Breast epithelium (tissue), 4 donors: ENCODE measurements around the gene DDX39A. TPM values are rescaled to one million over a fixed set of nuclear protein-coding genes. Genes with fewer than 3 reads are reported as not detected.
"Not testable (repeated sequence)": the region's sequence is repeated elsewhere in the genome, so short reads cannot be mapped to it uniquely, and the experiment has no call there.

ENCODE experiments used
- DNase-seq, 2 donors: peaks; one replicate each; pipeline ENCODE4 v3.0.0-alpha.2; 2019; ENCODE audit warnings: low spot score in 2 of 2
- H3K27ac ChIP-seq, 2 donors: fragments of 200-600 bp; sonication (generic) in 1 of 2; one replicate each; pipeline ENCODE4 v1.5.1; 2016 to 2019; ENCODE audit warnings: mild to moderate bottlenecking in 1 of 2
- H3K27me3 ChIP-seq, 2 donors: fragments of 200-600 bp; sonication (generic) in 1 of 2; one replicate each; pipeline versions ENCODE4 v1.5.1 to v1.6.0; 2017 to 2019; ENCODE audit warnings: control low read depth in 1 of 2, mild to moderate bottlenecking in 1 of 2
- H3K36me3 ChIP-seq: fragments of 200-600 bp; one replicate; pipeline ENCODE4 v1.5.1; 2019
- H3K4me1 ChIP-seq, 2 donors: fragments of 200-600 bp; sonication (generic); one replicate each; pipeline ENCODE4 v1.5.1; 2016 to 2019; ENCODE audit warnings: control low read depth in 1 of 2
- H3K4me3 ChIP-seq, 3 donors: fragments of 200-600 bp; sonication (generic); 1 replicate in 2 of 3; 2 replicates in 1 of 3; pipeline ENCODE4 v1.5.1; 2016 to 2019; ENCODE audit warnings: mild to moderate bottlenecking in 3 of 3, moderate library complexity in 2 of 3
- H3K9me3 ChIP-seq, 2 donors: fragments of 200-600 bp; sonication (generic) in 1 of 2; one replicate each; pipeline ENCODE4 v1.5.1; 2016 to 2019; ENCODE audit warnings: control low read depth in 1 of 2
- CTCF ChIP-seq, 3 donors: fragments of 450-650 bp; IDR thresholded peaks; one replicate each; pipeline ENCODE4 v1.5.1; 2016 to 2017; ENCODE audit warnings: antibody characterized with exemption in 3 of 3, mild to moderate bottlenecking in 3 of 3, moderate library complexity in 3 of 3
- POLR2A ChIP-seq: fragments of 450-650 bp; IDR thresholded peaks from one replicate; pipeline ENCODE4 v1.6.1; 2016; ENCODE audit warnings: antibody characterized with exemption, mild to moderate bottlenecking, moderate library complexity
- POLR2AphosphoS5 ChIP-seq, 3 donors: sonication (generic); formaldehyde crosslinking; IDR thresholded peaks; one replicate each; pipeline ENCODE4 v1.6.1; 2017; ENCODE audit warnings: antibody characterized with exemption in 3 of 3
- intact Hi-C: fragments of 100-400 bp; cut with DNase I; formaldehyde crosslinking; loops from one replicate; pipeline ENCODE4 v1.15.1; 2023; ENCODE audit warnings: low total_unique reads
- total RNA-seq, 3 donors: library from RNA; depleted of rRNA; stranded (reverse); fragments of >200 nt; gene quantifications; one replicate each; pipeline ENCODE4 v1.1.0, GENCODE V29; 2016

The DDX39A gene
- total RNA-seq, 3 donors from 2014 or later, result 65.9 to 79.0 (median 75.5) TPM

- Histone ChIP-seq H3K9me3 (no peaks in the 10 kb centered on the region), H3K27me3 (no peaks in the 10 kb centered on the region), H3K4me3 (no peak overlapping the region), H3K36me3 (no peaks in the 10 kb centered on the region), H3K4me1 (no peaks in the 10 kb centered on the region), H3K27ac (no peak overlapping the region)
- TF ChIP-seq CTCF (IDR thresholded peaks at IDR 0.05), result no peak
- no peak for TF ChIP-seq POLR2AphosphoS5 (IDR thresholded peaks at IDR 0.05)
- TF ChIP-seq POLR2A, result no peak
- no peak for DNase-seq
- intact Hi-C loops, result no loop called here
Measured at GRCh38 chr19:14402332-14403144, 16.6 kb downstream of the DDX39A start.

GRCh38 chr19:14401468-14402195 lies 17.5 kb downstream of the DDX39A start:
- H3K27ac ChIP-seq, result no peak overlapping the region

GRCh38 chr19:14400951-14401431 lies 18.1 kb downstream of the DDX39A start:
- Histone ChIP-seq H3K27ac (no peak overlapping the region), H3K27me3 (no peaks in the 10 kb centered on the region), H3K9me3 (no peaks in the 10 kb centered on the region), H3K4me1 (no peaks in the 10 kb centered on the region), H3K4me3 (no peak overlapping the region), H3K36me3 (no peaks in the 10 kb centered on the region)
- intact Hi-C loops, result no loop called here
- no peak for DNase-seq
- TF ChIP-seq CTCF (IDR thresholded peaks at IDR 0.05) (no peak), POLR2AphosphoS5 (IDR thresholded peaks at IDR 0.05) (no peak), POLR2A (no peak)

More at GRCh38 chr19:14401468-14402195, 17.5 kb downstream of the DDX39A start:
- Histone ChIP-seq H3K36me3 (no peaks in the 10 kb centered on the region), H3K9me3 (no peaks in the 10 kb centered on the region), H3K27me3 (no peaks in the 10 kb centered on the region), H3K4me1 (no peaks in the 10 kb centered on the region), H3K4me3 (no peak overlapping the region)
- intact Hi-C loops, result no loop called here
- TF ChIP-seq POLR2AphosphoS5 (IDR thresholded peaks at IDR 0.05) (no peak), POLR2A (no peak), CTCF (IDR thresholded peaks at IDR 0.05) (no peak)
- DNase-seq, result no peak

- H3K9me3 ChIP-seq, H3K27ac ChIP-seq, DNase-seq, H3K36me3 ChIP-seq, H3K4me3 ChIP-seq, intact Hi-C loops, H3K4me1 ChIP-seq, H3K27me3 ChIP-seq: not testable (repeated sequence)
Measured at GRCh38 chr19:14397168-14397567, 22.0 kb downstream of the DDX39A start.

GRCh38 chr19:14396730-14397129 lies 22.4 kb downstream of the DDX39A start:
- H3K4me3 ChIP-seq, H3K4me1 ChIP-seq, H3K36me3 ChIP-seq, DNase-seq, H3K9me3 ChIP-seq, intact Hi-C loops, H3K27me3 ChIP-seq, H3K27ac ChIP-seq: not testable (repeated sequence)

GRCh38 chr19:14395710-14396336 lies 23.3 kb downstream of the DDX39A start:
- Histone ChIP-seq H3K9me3 (no peaks in the 10 kb centered on the region), H3K27me3 (no peaks in the 10 kb centered on the region), H3K4me1 (no peaks in the 10 kb centered on the region), H3K4me3 (no peak overlapping the region), H3K36me3 (no peaks in the 10 kb centered on the region), H3K27ac (no peak overlapping the region)
- intact Hi-C loops, result no loop called here
- TF ChIP-seq POLR2A, result no peak
- no peak for TF ChIP-seq POLR2AphosphoS5 (IDR thresholded peaks at IDR 0.05)
- no peak for TF ChIP-seq CTCF (IDR thresholded peaks at IDR 0.05)
- no peak for DNase-seq
